LHCN-M2 (cell line): ENCODE measurements around the gene DCDC2. TPM values are rescaled to one million over a fixed set of nuclear protein-coding genes. Genes with fewer than 3 reads are reported as not detected.
"Not testable (repeated sequence)": the region's sequence is repeated elsewhere in the genome, so short reads cannot be mapped to it uniquely, and the experiment has no call there.

Experiments used
- DNase-seq: peaks from one replicate; pipeline ENCODE4 v3.0.0-alpha.2; 2012; ENCODE audit warnings: low read depth
- total RNA-seq: library from RNA; depleted of rRNA; stranded (reverse); fragments of >200 nt; gene quantifications from 2 replicates; pipeline ENCODE4 v1.2.3, GENCODE V29; 2014; rRNA removed

DCDC2 gene
- total RNA-seq, 1 experiment from 2014 or later, result not detected

DNA sequence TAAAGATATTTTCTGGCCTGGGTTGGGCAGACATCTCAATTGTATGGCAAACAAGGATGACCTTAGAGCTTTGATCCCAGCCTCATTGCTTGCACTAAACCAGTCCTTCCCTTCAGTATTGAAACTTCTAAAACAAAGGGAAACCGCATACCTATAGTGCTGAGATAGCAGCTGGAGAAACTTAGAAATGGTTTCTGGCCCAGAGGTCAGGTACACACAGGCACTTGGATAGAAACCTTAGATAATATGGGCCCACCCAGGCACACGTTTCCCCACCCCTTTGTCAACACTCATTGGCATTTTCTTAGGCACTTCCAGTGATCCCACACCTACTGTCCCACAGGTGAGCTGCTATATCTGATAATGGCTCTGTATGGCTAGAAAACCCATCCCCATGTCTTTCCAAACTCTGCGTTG is 209.7 kb downstream of the DCDC2 start:
- DNase-seq, result no peak

DNA sequence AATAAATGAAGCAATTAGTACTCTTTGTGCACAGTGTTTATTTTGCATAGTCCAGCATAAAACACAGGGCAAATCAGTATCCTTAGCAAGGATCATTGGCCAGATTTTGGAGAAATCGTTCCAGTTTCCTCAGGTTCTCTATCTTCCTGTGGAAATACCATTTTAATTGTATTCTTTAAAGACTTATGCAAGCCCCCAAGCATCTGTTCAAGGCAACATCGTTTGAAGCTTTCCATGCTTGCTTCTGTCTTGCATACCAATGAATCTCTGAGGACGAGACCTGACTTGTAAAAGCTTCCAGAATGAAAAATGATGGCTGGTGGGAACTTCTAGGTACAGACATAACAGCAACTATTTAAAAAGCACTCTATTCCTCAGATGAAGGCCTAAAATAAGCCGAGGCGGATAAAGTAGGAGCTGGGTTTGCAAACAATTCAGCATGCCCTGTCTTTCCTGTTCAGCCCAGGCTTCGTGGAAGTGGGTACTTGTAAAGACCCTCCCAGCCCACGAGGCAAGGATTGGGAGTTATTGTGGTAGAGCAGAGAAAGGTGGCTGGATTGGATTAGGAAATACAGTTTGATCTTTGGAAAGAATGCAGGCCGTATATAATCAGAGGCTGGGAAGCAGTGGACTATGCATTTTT is 210.2 kb downstream of the DCDC2 start:
- no peak for DNase-seq

- no peak for DNase-seq
These were observed 211.0 kb downstream of the DCDC2 start for GRCh38 chr6:24146871-24147270.

GRCh38 chr6:24145690-24146131 is 212.1 kb downstream of the DCDC2 start:
- no peak for DNase-seq

- not testable (repeated sequence) for DNase-seq
These were observed 215.1 kb downstream of the DCDC2 start for GRCh38 chr6:24142733-24143132.

DNA sequence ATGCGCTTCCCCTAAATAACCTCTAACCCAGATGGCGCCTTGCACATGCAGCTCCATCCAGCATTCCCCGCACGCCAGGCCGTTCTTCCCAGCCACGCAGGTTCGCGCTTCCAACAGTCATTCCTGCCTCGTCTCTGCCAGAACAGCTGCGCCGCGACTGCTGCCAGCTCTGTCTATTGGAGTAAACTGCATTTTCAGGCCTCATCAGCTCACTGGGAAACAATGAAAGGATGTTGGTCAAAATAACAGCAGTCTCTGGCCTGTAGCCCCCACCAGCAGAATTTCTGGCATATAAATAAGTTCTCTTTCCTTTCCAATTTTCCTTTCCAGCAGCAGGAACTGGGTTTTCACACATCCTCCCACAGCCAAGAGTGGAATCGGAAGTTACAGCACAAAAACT is 217.3 kb downstream of the DCDC2 start:
- DNase-seq, result no peak

GRCh38 chr6:24139639-24140038 is 218.2 kb downstream of the DCDC2 start:
- DNase-seq, result no peak

GRCh38 chr6:24139080-24139479 is 218.8 kb downstream of the DCDC2 start:
- no peak for DNase-seq

DNA sequence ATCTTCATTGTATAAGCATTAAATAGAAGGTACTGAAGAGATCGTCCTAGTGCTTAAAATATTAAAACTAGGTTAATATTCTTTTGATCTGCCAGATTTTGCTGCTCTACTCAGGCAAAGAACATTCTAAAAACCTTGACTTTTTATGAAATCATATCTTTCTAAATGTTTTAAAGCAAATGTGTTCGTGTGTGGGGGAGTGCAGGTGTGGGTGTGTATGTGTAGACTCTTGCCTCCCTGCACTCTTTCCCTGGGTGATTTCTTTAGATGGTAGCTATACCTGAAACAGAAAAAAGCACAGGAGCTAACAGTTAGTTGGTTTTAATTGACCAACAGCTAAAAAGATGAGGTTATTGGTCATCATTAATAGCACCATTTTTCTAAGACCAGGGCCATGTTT is 226.1 kb downstream of the DCDC2 start:
- no peak for DNase-seq

- no peak for DNase-seq
These were observed 230.5 kb downstream of the DCDC2 start for GRCh38 chr6:24127316-24127715.

DNA sequence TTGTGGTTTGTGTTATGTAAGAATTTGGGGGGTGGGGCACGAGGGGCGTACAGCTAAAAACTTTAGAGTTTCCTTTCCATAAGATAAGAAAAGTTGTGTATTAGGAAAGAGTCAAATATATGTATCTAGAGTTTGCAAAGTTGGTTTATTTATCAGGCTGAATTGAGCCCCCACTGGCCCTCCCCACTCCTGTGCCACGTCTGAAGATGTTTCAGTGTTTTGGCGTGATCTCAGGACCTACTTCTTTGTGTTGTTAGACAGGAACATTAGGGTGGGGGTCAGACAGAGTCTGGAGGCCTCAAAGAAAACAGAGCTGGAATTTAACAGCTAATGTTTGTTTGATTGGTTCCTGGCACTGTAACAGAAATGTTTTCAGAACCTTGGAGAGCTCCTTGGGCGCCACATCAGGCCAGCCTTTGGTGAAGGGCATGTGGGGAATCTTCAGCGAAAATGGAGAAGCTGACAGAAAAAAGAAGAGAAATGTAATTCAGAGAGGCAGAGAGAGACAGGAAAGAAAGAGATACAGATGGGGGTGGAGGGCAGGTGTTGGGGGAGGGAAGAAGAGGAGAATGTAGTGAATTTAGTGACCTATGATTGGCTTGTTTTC is 231.2 kb downstream of the DCDC2 start:
- peak; percentile 12 for DNase-seq

DNA sequence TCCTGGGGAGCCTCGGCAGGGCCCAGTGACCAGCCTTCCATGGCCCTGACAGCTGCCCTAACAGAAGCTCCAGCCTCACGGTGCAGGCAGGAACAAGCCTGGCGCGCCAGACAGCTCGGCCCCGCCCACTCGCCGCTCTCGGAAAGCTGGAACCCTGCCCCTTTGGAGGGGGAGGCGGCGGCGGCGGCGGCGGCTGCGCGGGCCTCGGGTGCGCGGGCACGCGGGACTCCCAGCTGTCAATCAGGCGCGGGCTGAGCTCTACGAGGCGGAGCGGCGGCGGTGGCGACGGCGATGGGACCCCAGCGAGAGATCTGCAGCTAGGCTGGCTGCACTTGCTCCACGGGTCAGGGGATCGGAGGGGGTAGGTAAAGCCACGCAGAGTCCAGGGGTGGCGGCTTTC is 231.9 kb downstream of the DCDC2 start, which contains the start of gene NRSN1:
TSS of gene NRSN1 (plus strand) at position 236 of the 400 bp plus-strand sequence. CDS start 8,113 bp downstream, outside the sequence.
- no peak for DNase-seq

DNA sequence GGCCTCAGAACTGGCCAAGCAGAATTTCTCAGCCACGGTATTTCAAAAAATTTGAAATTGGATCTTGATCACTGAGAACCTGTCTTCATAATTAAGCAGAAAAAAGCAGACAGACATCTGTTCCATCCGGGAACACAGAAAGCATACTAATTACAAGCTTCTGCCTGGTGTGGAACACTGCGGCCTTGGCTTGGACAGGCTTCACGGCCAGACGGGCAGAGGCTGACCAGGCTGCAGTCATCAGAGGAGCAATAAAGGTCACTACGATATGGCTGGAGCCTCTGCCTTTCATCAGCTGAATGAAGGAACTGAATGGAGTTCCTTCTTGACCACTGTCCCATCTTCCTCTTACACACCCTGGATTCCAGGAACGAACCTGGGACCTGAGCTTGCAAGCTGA is 235.7 kb downstream of the DCDC2 start:
- no peak for DNase-seq

Other genes with a start within 250 kb of the DCDC2 start
- gene NRSN1, start 231.8 kb downstream of the DCDC2 start, total RNA-seq, result not detected in 2 replicates
- gene MRS2, start 44.9 kb upstream of the DCDC2 start, total RNA-seq, result 23.0 and 25.4 TPM in 2 replicates
- gene GPLD1, start 131.5 kb upstream of the DCDC2 start, total RNA-seq, result not detected in 2 replicates
- gene ALDH5A1, start 136.9 kb upstream of the DCDC2 start, total RNA-seq, result 0.57 and 0.77 TPM in 2 replicates